Tibial nerve (tissue), 3 donors: Measurements from ENCODE around the gene ANKS6.
"Not testable (repeated sequence)": the region's sequence is repeated elsewhere in the genome, so short reads cannot be mapped to it uniquely, and the experiment has no call there.

ENCODE experiments used
- CTCF ChIP-seq, 5 experiments: fragments of 200-600 bp in 3 of 5; fragments of 450-650 bp in 2 of 5; sonication (generic) in 3 of 5; IDR thresholded peaks; one replicate each; pipeline ENCODE4 v1.5.1; 2016 to 2019; ENCODE audit warnings: antibody characterized with exemption in 5 of 5, mild to moderate bottlenecking in 3 of 5, moderate library complexity in 2 of 5
- POLR2A ChIP-seq, 2 donors: fragments of 450-650 bp; IDR thresholded peaks; one replicate each; pipeline ENCODE4 v1.6.1; 2017; ENCODE audit warnings: antibody characterized with exemption in 2 of 2, mild to moderate bottlenecking in 2 of 2, moderate library complexity in 2 of 2

GRCh38 chr9:98684816-98685215, 111.5 kb downstream of the ANKS6 start:
- not testable (repeated sequence) for TF ChIP-seq CTCF, POLR2A (IDR thresholded peaks at IDR 0.05)
